Activated CD4-positive, alpha-beta T cell treated with anti-CD3 and anti-CD28 coated beads, Interleukin-2, amount 10 ng/mL, durations not matched to agents 7 days and 5 days (primary cell): ENCODE results near the gene PLK5. TPM values are rescaled to one million over a fixed set of nuclear protein-coding genes. Genes with fewer than 3 reads are reported as not detected.
"Not testable (repeated sequence)": the region's sequence is repeated elsewhere in the genome, so short reads cannot be mapped to it uniquely, and the experiment has no call there.

ENCODE experiments used
- CTCF ChIA-PET: fragments of 350-600 bp; sonication (Branson Sonifier 250); formaldehyde crosslinking; loops from one replicate; lab custom pipeline; 2021; ENCODE audit warnings: antibody characterized with exemption; lab: Charles Lee
- POLR2A ChIA-PET: fragments of 350-600 bp; sonication (Branson Sonifier 250); formaldehyde crosslinking; loops from one replicate; lab custom pipeline; 2021; ENCODE audit warnings: antibody characterized with exemption; lab: Charles Lee
- DNase-seq: peaks from one replicate; pipeline ENCODE4 v3.0.0-alpha.2; 2020
- H3K27ac Mint-ChIP-seq: one replicate; pipeline ENCODE4 v1.8.0; 2021; ENCODE audit warnings: mild to moderate bottlenecking, moderate library complexity, mixed read lengths
- H3K27me3 Mint-ChIP-seq: one replicate; pipeline ENCODE4 v1.8.0; 2021; ENCODE audit warnings: mixed read lengths
- H3K36me3 Mint-ChIP-seq: one replicate; pipeline ENCODE4 v1.8.0; 2021; ENCODE audit warnings: low read depth, mixed read lengths
- H3K4me1 Mint-ChIP-seq: one replicate; pipeline ENCODE4 v1.8.0; 2021; ENCODE audit warnings: mixed read lengths
- H3K4me3 Mint-ChIP-seq: one replicate; pipeline ENCODE4 v1.8.0; 2021; ENCODE audit warnings: mild to moderate bottlenecking, moderate library complexity, mixed read lengths
- H3K9me3 Mint-ChIP-seq: one replicate; pipeline ENCODE4 v1.8.0; 2021; ENCODE audit warnings: mixed read lengths
- total RNA-seq, 2 experiments: library from RNA; stranded (reverse); gene quantifications; one replicate each; pipeline ENCODE4 v1.2.3, GENCODE V29; 2021

The PLK5 gene
- total RNA-seq, 2 experiments from 2014 or later, result not detected

GRCh38 chr19:1514986-1515721, 8.7 kb upstream of the PLK5 start:
- peaks cover 9% of the 10 kb centered on the region for H3K4me1 Mint-ChIP-seq
- H3K27me3 Mint-ChIP-seq, result peaks cover 13% of the 10 kb centered on the region
- H3K4me3 Mint-ChIP-seq, result no peak overlapping the region
- H3K36me3 Mint-ChIP-seq, result no peaks in the 10 kb centered on the region
- H3K9me3 Mint-ChIP-seq, result no peaks in the 10 kb centered on the region
- DNase-seq, result no peak
- no peak overlapping the region for H3K27ac Mint-ChIP-seq
- ChIA-PET CTCF (no interaction called here), POLR2A (no interaction called here)

GRCh38 chr19:1516395-1516753, 7.5 kb upstream of the PLK5 start:
- H3K9me3 Mint-ChIP-seq, result no peaks in the 10 kb centered on the region

GRCh38 chr19:1518471-1518870, 5.4 kb upstream of the PLK5 start:
- H3K4me1 Mint-ChIP-seq, result no peaks in the 10 kb centered on the region
- H3K36me3 Mint-ChIP-seq, result no peaks in the 10 kb centered on the region
- no peaks in the 10 kb centered on the region for H3K9me3 Mint-ChIP-seq
- peaks cover 9% of the 10 kb centered on the region for H3K27me3 Mint-ChIP-seq
- no peak overlapping the region for H3K4me3 Mint-ChIP-seq
- no peak overlapping the region for H3K27ac Mint-ChIP-seq
- ChIA-PET POLR2A (no interaction called here), CTCF (no interaction called here)
- DNase-seq, result no peak

More at GRCh38 chr19:1516395-1516753, 7.5 kb upstream of the PLK5 start:
- Mint-ChIP-seq H3K4me1 (peaks cover 7% of the 10 kb centered on the region), H3K27me3 (peaks cover 5% of the 10 kb centered on the region), H3K36me3 (no peaks in the 10 kb centered on the region), H3K27ac (no peak overlapping the region), H3K4me3 (no peak overlapping the region)
- ChIA-PET CTCF (no interaction called here), POLR2A (no interaction called here)
- no peak for DNase-seq

- H3K9me3 Mint-ChIP-seq, POLR2A ChIA-PET, DNase-seq, H3K4me3 Mint-ChIP-seq, H3K36me3 Mint-ChIP-seq, H3K4me1 Mint-ChIP-seq, H3K27ac Mint-ChIP-seq: not testable (repeated sequence)
- peaks cover 16% of the 10 kb centered on the region for H3K27me3 Mint-ChIP-seq
- CTCF ChIA-PET, result interaction anchor here (0.7 to 0.8 kb wide), 2 partner anchors 27 to 756 kb away, joined by 3 read pairs; no protein-coding TSS in a partner anchor
Measured at GRCh38 chr19:1519802-1520201, 4.1 kb upstream of the PLK5 start.

GRCh38 chr19:1520203-1520780, 3.6 kb upstream of the PLK5 start:
- Mint-ChIP-seq H3K4me3 (no peak overlapping the region), H3K9me3 (no peaks in the 10 kb centered on the region), H3K4me1 (peaks cover 4% of the 10 kb centered on the region), H3K27ac (no peak overlapping the region), H3K36me3 (no peaks in the 10 kb centered on the region), H3K27me3 (peaks cover 19% of the 10 kb centered on the region)
- DNase-seq, result no peak
- CTCF ChIA-PET, result interaction anchor here (0.6 to 0.8 kb wide), 2 partner anchors 27 to 164 kb away, joined by 3 to 4 read pairs; no protein-coding TSS in a partner anchor
- POLR2A ChIA-PET, result no interaction called here

GRCh38 chr19:1521636-1522035, 2.2 kb upstream of the PLK5 start:
- peaks cover 26% of the 10 kb centered on the region for H3K27me3 Mint-ChIP-seq

GRCh38 chr19:1522061-1522460, 1.8 kb upstream of the PLK5 start:
- Mint-ChIP-seq H3K4me3 (no peak overlapping the region), H3K27ac (no peak overlapping the region), H3K36me3 (no peaks in the 10 kb centered on the region), H3K4me1 (peaks cover 4% of the 10 kb centered on the region), H3K9me3 (no peaks in the 10 kb centered on the region), H3K27me3 (peaks cover 26% of the 10 kb centered on the region)
- POLR2A ChIA-PET, result no interaction called here
- no peak for DNase-seq
- CTCF ChIA-PET, result no interaction called here

More at GRCh38 chr19:1521636-1522035, 2.2 kb upstream of the PLK5 start:
- Mint-ChIP-seq H3K36me3 (no peaks in the 10 kb centered on the region), H3K4me1 (peaks cover 4% of the 10 kb centered on the region), H3K4me3 (no peak overlapping the region), H3K27ac (no peak overlapping the region), H3K9me3 (no peaks in the 10 kb centered on the region)
- ChIA-PET POLR2A (no interaction called here), CTCF (no interaction called here)
- DNase-seq, result no peak

- no peaks in the 10 kb centered on the region for H3K36me3 Mint-ChIP-seq
- DNase-seq, result no peak
- peaks cover 4% of the 10 kb centered on the region for H3K4me1 Mint-ChIP-seq
- H3K4me3 Mint-ChIP-seq, result no peak overlapping the region
- ChIA-PET POLR2A (no interaction called here), CTCF (no interaction called here)
- no peaks in the 10 kb centered on the region for H3K9me3 Mint-ChIP-seq
- peaks cover 26% of the 10 kb centered on the region for H3K27me3 Mint-ChIP-seq
- H3K27ac Mint-ChIP-seq, result no peak overlapping the region
Measured at GRCh38 chr19:1522838-1523237, 1.0 kb upstream of the PLK5 start.

GRCh38 chr19:1524287-1524971, 552 bp downstream of the PLK5 start:
- H3K9me3 Mint-ChIP-seq, result no peaks in the 10 kb centered on the region
- H3K4me3 Mint-ChIP-seq, result no peak overlapping the region
- H3K36me3 Mint-ChIP-seq, result no peaks in the 10 kb centered on the region
- H3K27me3 Mint-ChIP-seq, result peaks cover 26% of the 10 kb centered on the region
- POLR2A ChIA-PET, result no interaction called here
- peaks cover 4% of the 10 kb centered on the region for H3K4me1 Mint-ChIP-seq
- H3K27ac Mint-ChIP-seq, result no peak overlapping the region
- DNase-seq, result no peak
- CTCF ChIA-PET, result interaction anchor here (0.6 kb wide), 1 partner anchor 13 kb away, joined by 4 read pairs; no protein-coding TSS in a partner anchor

- Mint-ChIP-seq H3K27ac (no peak overlapping the region), H3K9me3 (no peaks in the 10 kb centered on the region), H3K27me3 (peaks cover 26% of the 10 kb centered on the region), H3K4me3 (no peak overlapping the region), H3K4me1 (peaks cover 4% of the 10 kb centered on the region), H3K36me3 (no peaks in the 10 kb centered on the region)
- no peak for DNase-seq
- POLR2A ChIA-PET, result no interaction called here
- CTCF ChIA-PET, result no interaction called here
Measured at GRCh38 chr19:1524972-1525325, 1.1 kb downstream of the PLK5 start.

GRCh38 chr19:1525343-1525742, 1.5 kb downstream of the PLK5 start:
- Mint-ChIP-seq H3K36me3 (no peaks in the 10 kb centered on the region), H3K27ac (no peak overlapping the region), H3K4me1 (peaks cover 4% of the 10 kb centered on the region), H3K4me3 (no peak overlapping the region), H3K9me3 (no peaks in the 10 kb centered on the region), H3K27me3 (peaks cover 26% of the 10 kb centered on the region)
- no peak for DNase-seq
- ChIA-PET POLR2A (no interaction called here), CTCF (no interaction called here)

GRCh38 chr19:1526066-1526778, 2.3 kb downstream of the PLK5 start:
- Mint-ChIP-seq H3K4me1 (peaks cover 4% of the 10 kb centered on the region), H3K27ac (no peak overlapping the region), H3K9me3 (no peaks in the 10 kb centered on the region), H3K27me3 (peaks cover 26% of the 10 kb centered on the region), H3K36me3 (no peaks in the 10 kb centered on the region), H3K4me3 (no peak overlapping the region)
- POLR2A ChIA-PET, result no interaction called here
- CTCF ChIA-PET, result no interaction called here
- no peak for DNase-seq
